Colonic mucosa (tissue), 4 donors: Measurements from ENCODE around the gene IPP. TPM values are rescaled to one million over a fixed set of nuclear protein-coding genes. Genes with fewer than 3 reads are reported as not detected.

Experiments used
- DNase-seq: peaks from one replicate; pipeline ENCODE4 v3.0.0-alpha.2; 2020
- H3K27ac ChIP-seq: fragments of 200-600 bp; one replicate; pipeline ENCODE4 v1.8.0; 2021
- H3K27me3 ChIP-seq: fragments of 200-600 bp; one replicate; pipeline ENCODE4 v1.8.0; 2021
- H3K36me3 ChIP-seq: fragments of 200-600 bp; one replicate; pipeline ENCODE4 v1.8.0; 2021
- H3K4me1 ChIP-seq: fragments of 200-600 bp; one replicate; pipeline ENCODE4 v1.8.0; 2021; ENCODE audit warnings: mild to moderate bottlenecking
- H3K4me3 ChIP-seq: fragments of 200-600 bp; one replicate; pipeline ENCODE4 v1.8.0; 2021
- H3K9ac ChIP-seq, 2 donors: one replicate each; pipeline ENCODE4 v1.7.0; 2013; ENCODE audit warnings: control low read depth in 2 of 2, low read depth in 2 of 2, low read length in 2 of 2
- H3K9me3 ChIP-seq: fragments of 200-600 bp; one replicate; pipeline ENCODE4 v1.8.0; 2021
- CTCF ChIP-seq: fragments of 200-600 bp; IDR thresholded peaks from one replicate; pipeline ENCODE4 v1.8.0; 2022; ENCODE audit warnings: antibody characterized with exemption, mild to moderate bottlenecking
- intact Hi-C: fragments of 100-400 bp; cut with DNase I; formaldehyde crosslinking; loops from one replicate; pipeline ENCODE4 v1.14.1; 2022
- total RNA-seq, 2 donors: library from RNA; stranded (reverse); fragmentation: NEBNext Ultra II Directional in 1 of 2; extraction: Animal tissue kit (Norgen Biotek cat#: 25700) in 1 of 2; gene quantifications; one replicate each; pipeline ENCODE4 v1.2.1, GENCODE V29; 2021
- donor health status: healthy.
- donor health status: DM: no; HTN: no; CAD: no.
- donor health status: DM: no; HTN: no; CAD: no.

The IPP gene
- total RNA-seq, 2 donors from 2014 or later, result 17.7 to 19.2 TPM

GRCh38 chr1:45769261-45769932 is 18.9 kb upstream of the IPP start:
- intact Hi-C loops, result no loop called here
- Histone ChIP-seq H3K4me3 (no peak overlapping the region), H3K36me3 (no peaks in the 10 kb centered on the region), H3K27ac (no peak overlapping the region), H3K9ac (no peak overlapping the region), H3K9me3 (no peaks in the 10 kb centered on the region), H3K27me3 (no peaks in the 10 kb centered on the region), H3K4me1 (no peaks in the 10 kb centered on the region)
- no peak for DNase-seq
- no peak for TF ChIP-seq CTCF

- intact Hi-C loops, result no loop called here
- Histone ChIP-seq H3K9me3 (no peaks in the 10 kb centered on the region), H3K4me3 (no peak overlapping the region), H3K4me1 (no peaks in the 10 kb centered on the region), H3K36me3 (no peaks in the 10 kb centered on the region), H3K9ac (no peak overlapping the region), H3K27ac (no peak overlapping the region), H3K27me3 (no peaks in the 10 kb centered on the region)
- no peak for DNase-seq
- no peak for TF ChIP-seq CTCF
These were observed 16.6 kb upstream of the IPP start for GRCh38 chr1:45767035-45767434.

GRCh38 chr1:45765999-45766792 is 15.7 kb upstream of the IPP start:
- no peak overlapping the region for H3K4me3 ChIP-seq
- no peaks in the 10 kb centered on the region for H3K27me3 ChIP-seq
- no peaks in the 10 kb centered on the region for H3K36me3 ChIP-seq
- intact Hi-C loops, result no loop called here
- TF ChIP-seq CTCF, result no peak
- no peak for DNase-seq
- no peak overlapping the region for H3K27ac ChIP-seq
- H3K9me3 ChIP-seq, result no peaks in the 10 kb centered on the region
- H3K4me1 ChIP-seq, result no peaks in the 10 kb centered on the region
- no peak overlapping the region for H3K9ac ChIP-seq

GRCh38 chr1:45762291-45762690 is 11.8 kb upstream of the IPP start:
- no peaks in the 10 kb centered on the region for H3K4me1 ChIP-seq
- no peaks in the 10 kb centered on the region for H3K9me3 ChIP-seq
- H3K9ac ChIP-seq, result no peak overlapping the region
- DNase-seq, result no peak
- no peak overlapping the region for H3K4me3 ChIP-seq
- intact Hi-C loops, result no loop called here
- TF ChIP-seq CTCF, result no peak
- H3K27me3 ChIP-seq, result no peaks in the 10 kb centered on the region
- H3K27ac ChIP-seq, result no peak overlapping the region
- H3K36me3 ChIP-seq, result no peaks in the 10 kb centered on the region

GRCh38 chr1:45755697-45756096 is 5.2 kb upstream of the IPP start:
- no peaks in the 10 kb centered on the region for H3K27me3 ChIP-seq
- no peak for TF ChIP-seq CTCF

More at GRCh38 chr1:45755697-45756096, 5.2 kb upstream of the IPP start:
- Histone ChIP-seq H3K36me3 (no peaks in the 10 kb centered on the region), H3K9me3 (no peaks in the 10 kb centered on the region), H3K9ac (no peak overlapping the region), H3K27ac (no peak overlapping the region), H3K4me3 (no peak overlapping the region), H3K4me1 (no peaks in the 10 kb centered on the region)
- intact Hi-C loops, result no loop called here
- DNase-seq, result no peak
